GM10847 (cell line): Measurements from ENCODE around the gene SRGAP1.

Experiments used
- POLR2A ChIP-seq: IDR thresholded peaks from 2 replicates; pipeline ENCODE4 v1.6.1; 2011; ENCODE audit not compliant: insufficient read length; ENCODE audit errors: extremely low read depth

SRGAP1 gene

GRCh38 chr12:63849641-63850040 is 5.1 kb downstream of the SRGAP1 start:
- TF ChIP-seq POLR2A = no peak

- no peak for TF ChIP-seq POLR2A
Measured at GRCh38 chr12:63853978-63854377, 9.5 kb downstream of the SRGAP1 start.

- TF ChIP-seq POLR2A = no peak
Measured at GRCh38 chr12:63855299-63855698, 10.8 kb downstream of the SRGAP1 start.

DNA sequence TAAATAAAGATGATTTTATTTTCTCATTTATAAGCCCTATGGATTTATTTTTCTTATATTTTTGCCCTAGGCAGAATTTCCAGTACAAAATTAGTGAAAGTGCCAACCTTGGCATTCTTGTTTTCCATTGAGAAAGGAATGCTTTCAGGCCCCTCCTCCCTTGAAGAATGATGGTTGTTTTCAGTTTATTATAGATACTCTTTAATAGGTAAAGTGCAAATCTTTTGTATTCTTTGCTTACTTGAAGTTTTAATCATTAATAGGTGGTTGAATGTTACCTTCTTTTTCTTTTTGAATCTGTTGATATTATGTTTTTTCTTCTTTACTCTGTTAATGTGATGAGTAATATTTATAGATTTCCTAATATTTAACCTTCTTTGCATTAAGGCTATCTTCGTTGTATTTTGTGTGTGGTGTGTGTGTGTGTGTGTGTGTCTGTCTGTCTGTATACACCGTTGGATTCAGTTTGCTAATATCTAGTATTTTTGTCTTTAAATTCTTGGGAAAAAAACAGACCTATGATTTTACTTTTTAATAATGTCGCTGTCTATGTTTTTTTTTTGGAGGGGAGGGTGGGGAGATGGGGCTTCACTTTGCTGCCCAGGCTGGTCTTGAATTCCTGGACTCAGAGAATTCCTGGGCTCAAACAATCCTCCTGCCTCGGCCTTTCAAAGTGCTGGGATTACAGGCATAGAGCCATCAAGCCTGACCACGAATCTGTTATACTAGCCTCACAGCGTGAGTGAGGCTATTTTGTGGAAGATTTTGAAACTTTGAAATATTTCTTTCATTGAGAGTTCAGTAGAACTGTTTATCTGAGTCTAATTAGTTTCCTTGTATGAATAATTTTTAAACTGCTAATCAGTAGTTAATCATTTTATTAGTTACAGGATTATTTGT is 13.5 kb downstream of the SRGAP1 start:
- no peak for TF ChIP-seq POLR2A

DNA sequence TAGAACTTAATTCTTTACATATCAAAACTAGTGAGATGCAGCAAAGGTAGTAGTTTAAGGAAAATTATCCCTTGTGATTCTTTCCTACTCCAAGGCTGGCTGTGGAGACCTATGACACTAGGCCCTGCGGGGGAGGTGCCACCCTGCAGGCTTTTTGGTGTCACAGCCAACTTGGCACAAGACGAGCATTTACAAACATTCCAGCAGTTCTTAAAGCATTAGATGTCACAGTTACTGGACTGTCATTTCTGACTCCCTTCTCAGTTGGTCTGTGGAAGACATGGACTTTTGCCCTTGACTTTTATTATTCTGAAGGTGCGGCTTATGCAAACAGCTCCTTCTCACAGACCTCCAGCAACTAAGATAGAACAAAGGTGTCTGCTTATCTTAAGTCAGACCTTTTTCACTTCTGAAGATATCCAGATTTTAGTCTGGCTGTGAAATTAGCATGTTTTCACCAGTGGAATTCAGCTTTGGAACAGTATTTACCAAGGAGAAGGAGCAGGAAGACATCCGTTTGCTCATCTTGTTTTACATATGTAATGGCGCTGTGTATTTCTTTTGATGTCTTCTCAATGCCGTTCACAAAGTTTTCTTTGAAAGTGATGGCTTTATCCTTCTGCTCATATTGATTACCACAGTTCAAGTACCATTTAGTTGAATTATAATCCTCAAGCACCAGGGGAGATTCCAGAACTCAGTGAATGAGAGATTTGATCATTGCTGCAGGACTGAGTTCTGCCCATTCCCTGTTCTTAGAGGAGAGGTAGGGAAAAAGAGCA is 17.9 kb downstream of the SRGAP1 start:
- no peak for TF ChIP-seq POLR2A

DNA sequence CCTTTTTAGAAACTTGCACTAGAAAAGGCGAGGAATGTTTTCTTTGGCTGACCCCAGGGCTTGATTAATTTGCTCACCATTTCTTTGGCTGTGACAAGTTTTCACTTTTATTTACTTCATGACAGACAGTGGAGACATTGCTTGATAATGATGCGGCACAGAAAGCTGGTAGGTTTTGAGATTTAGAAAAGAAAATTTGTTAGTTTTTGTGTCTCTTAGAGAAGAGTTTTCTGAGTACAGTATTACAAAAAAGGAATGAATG is 18.4 kb downstream of the SRGAP1 start:
- no peak for TF ChIP-seq POLR2A

DNA sequence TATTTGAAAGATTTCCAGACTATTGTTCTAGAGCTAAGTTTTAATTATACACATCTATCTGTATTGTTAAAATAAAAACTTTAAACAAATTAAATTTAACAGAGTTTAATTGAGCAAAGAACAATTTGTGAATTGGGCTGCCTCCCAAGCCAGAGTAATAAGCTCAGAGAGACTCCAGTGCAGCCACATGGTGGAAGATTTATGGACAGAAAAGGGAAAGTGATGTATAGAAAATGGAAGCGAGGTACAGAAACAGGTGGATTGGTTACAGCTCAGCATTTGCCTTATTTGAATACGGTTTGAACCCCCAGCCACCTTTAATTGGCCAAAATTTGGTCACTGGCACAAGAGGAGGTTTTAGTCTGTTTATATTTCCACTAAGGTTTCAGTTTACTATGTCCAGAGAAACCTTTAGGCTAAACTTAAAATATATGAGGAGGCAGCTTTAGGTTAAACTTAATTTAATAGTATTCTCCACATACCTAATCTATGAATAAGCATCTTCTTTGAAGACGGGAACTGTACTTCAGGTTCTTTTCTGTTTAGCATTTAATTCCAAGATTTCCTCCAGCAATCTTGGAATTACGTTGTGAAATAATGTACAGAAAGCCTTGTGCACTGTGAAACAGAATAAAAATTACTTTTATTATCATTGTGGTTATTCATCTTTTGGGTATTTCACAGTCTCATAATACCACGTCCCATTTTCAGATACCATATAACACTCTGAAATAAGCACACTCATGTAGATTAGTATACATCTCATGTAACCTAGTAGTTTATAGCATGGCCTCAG is 19.4 kb downstream of the SRGAP1 start:
- no peak for TF ChIP-seq POLR2A

DNA sequence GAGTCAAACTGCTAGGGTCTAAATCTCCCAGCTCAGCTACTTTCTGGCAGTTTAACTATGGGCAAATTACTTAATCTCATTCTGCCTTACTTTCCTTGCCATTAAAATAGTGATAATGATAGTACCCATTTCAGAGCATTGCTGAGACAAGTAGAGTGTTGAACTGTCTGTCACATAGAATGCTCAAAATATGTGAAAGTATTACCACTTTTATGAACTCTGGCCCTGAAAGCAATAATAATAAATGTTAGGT is 19.9 kb downstream of the SRGAP1 start:
- no peak for TF ChIP-seq POLR2A

DNA sequence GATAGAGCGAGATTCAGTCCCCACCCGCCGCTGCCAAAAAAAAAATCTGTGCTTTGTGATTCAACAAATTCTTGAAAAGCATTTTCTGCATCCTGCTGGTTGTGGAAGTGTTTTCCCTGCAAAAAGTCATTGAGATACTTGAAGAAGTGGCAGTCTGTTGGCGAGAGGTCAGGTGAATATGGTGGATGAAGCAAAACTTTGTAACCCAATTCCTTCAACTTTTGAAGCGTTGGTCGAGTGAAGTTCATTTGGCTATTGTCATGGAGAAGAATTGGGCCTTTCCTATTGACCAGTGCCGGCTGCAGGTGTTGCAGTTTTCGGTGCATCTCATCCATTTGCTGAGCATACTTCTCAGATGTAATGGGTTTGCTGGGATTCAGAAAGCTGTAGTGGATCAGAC is 20.9 kb downstream of the SRGAP1 start:
- TF ChIP-seq POLR2A = no peak

DNA sequence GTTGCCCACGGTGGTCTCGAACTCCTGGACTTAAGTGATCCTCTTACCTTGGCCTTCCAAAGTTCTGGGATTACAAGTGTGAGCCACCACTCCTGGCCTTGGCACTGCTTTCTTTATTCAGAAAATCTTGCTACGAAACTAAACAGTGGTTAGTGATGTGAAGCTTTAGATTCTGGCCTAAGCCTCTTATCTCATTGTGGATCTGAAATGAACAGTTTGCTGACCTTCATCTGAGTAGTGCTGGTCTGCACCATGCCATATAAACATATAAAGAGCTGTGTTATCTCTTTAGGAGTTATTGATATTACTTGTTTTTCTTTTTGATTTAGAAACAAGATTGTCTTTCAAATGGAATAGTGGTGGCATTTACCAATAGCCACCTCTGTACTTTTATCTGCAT is 22.6 kb downstream of the SRGAP1 start:
- TF ChIP-seq POLR2A = no peak

- no peak for TF ChIP-seq POLR2A
Measured at GRCh38 chr12:63869656-63870055, 25.2 kb downstream of the SRGAP1 start.

DNA sequence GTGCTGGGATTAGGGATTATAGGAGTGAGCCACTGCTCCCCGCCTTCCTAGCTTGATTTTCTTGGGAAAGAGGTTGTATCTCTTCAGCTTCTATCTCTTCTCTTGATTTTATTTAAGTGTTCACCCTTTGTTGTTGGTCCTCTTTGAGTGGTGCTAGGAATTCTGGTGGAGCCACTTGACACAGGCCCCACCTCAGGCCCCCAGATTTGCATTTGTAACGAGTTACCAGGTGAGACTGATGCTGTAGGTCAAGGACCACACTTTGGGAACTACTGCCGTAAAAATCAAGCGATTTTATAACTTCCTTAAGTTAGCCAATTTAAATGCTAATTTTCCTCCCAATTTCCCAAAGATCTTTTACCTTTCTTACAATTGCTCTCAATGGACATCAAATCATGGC is 26.3 kb downstream of the SRGAP1 start:
- no peak for TF ChIP-seq POLR2A

- TF ChIP-seq POLR2A = no peak
Measured at GRCh38 chr12:63874897-63875480, 30.5 kb downstream of the SRGAP1 start.

GRCh38 chr12:63875703-63876102 is 31.2 kb downstream of the SRGAP1 start:
- TF ChIP-seq POLR2A = no peak

GRCh38 chr12:63876980-63877379 is 32.5 kb downstream of the SRGAP1 start:
- no peak for TF ChIP-seq POLR2A

DNA sequence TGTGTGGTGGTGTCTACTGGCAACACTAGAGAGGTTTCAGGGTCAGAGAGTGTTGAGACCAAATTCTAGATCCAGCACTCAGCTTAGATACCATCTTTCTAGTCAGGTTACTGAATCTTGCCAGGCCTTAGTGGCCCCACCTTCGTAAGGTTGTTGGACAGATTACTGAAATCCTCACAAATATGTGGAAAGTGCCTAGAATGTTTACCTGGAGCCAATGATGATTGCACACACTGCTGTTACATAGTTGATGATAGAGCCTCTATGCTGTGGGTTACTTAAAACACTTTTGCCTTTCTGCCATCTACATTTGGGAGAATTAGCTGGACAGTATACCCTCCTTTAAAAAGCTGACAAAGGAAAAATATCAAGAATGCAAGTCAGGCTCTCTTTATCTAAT is 33.2 kb downstream of the SRGAP1 start:
- no peak for TF ChIP-seq POLR2A
